ENCODE data around the gene ATP6V1B1. TPM values are rescaled to one million over a fixed set of nuclear protein-coding genes. Genes with fewer than 3 reads are reported as not detected.

ATP6V1B1 gene
- total RNA-seq, 1 donor from 2014 or later = not detected

- no peak for DNase-seq (ENCODE audit: low read depth in 2 of 2)
These were observed 7.6 kb downstream of the ATP6V1B1 start for GRCh38 chr2:70943205-70943871.

GRCh38 chr2:70944111-70944690, 8.5 kb downstream of the ATP6V1B1 start:
- DNase-seq (ENCODE audit: low read depth in 2 of 2) = no peak

GRCh38 chr2:70946832-70947442, 11.2 kb downstream of the ATP6V1B1 start:
- DNase-seq (ENCODE audit: low read depth in 2 of 2) = peak; percentile 66 to 78

GRCh38 chr2:70947556-70948184, 12.0 kb downstream of the ATP6V1B1 start:
- peak; percentile 34 to 84 for DNase-seq (ENCODE audit: low read depth in 2 of 2)

- DNase-seq (ENCODE audit: low read depth in 2 of 2) = peak; percentile 77 to 79
These were observed 12.8 kb downstream of the ATP6V1B1 start for GRCh38 chr2:70948337-70949003.

- DNase-seq (ENCODE audit: low read depth in 2 of 2) = no peak
These were observed 13.4 kb downstream of the ATP6V1B1 start for GRCh38 chr2:70949086-70949485.

- DNase-seq (ENCODE audit: low read depth in 2 of 2) = no peak
These were observed 19.2 kb downstream of the ATP6V1B1 start for GRCh38 chr2:70954886-70955285.

GRCh38 chr2:70956141-70956540, 20.4 kb downstream of the ATP6V1B1 start:
- DNase-seq (ENCODE audit: low read depth in 2 of 2) = no peak

GRCh38 chr2:70957798-70958197, 22.1 kb downstream of the ATP6V1B1 start:
- DNase-seq (ENCODE audit: low read depth in 2 of 2) = no peak

- DNase-seq (ENCODE audit: low read depth in 2 of 2) = no peak
These were observed 23.1 kb downstream of the ATP6V1B1 start for GRCh38 chr2:70958759-70959158.

GRCh38 chr2:70959271-70959761, 23.6 kb downstream of the ATP6V1B1 start:
- DNase-seq (ENCODE audit: low read depth in 2 of 2) = no peak

GRCh38 chr2:70959851-70960832, 24.4 kb downstream of the ATP6V1B1 start:
- DNase-seq (ENCODE audit: low read depth in 2 of 2) = no peak

GRCh38 chr2:70960833-70961647, 25.3 kb downstream of the ATP6V1B1 start:
- DNase-seq (ENCODE audit: low read depth in 2 of 2) = no peak

- no peak for DNase-seq (ENCODE audit: low read depth in 2 of 2)
These were observed 25.9 kb downstream of the ATP6V1B1 start for GRCh38 chr2:70961648-70961994.

- no peak for DNase-seq (ENCODE audit: low read depth in 2 of 2)
These were observed 26.6 kb downstream of the ATP6V1B1 start for GRCh38 chr2:70962211-70962884.

- DNase-seq (ENCODE audit: low read depth in 2 of 2) = no peak
These were observed 27.5 kb downstream of the ATP6V1B1 start for GRCh38 chr2:70962885-70963878.

- no peak for DNase-seq (ENCODE audit: low read depth in 2 of 2)
These were observed 28.4 kb downstream of the ATP6V1B1 start for GRCh38 chr2:70964133-70964532.
